IPS-11a (cell line): ENCODE data around the gene FUT2.
"Not testable (repeated sequence)": the region's sequence is repeated elsewhere in the genome, so short reads cannot be mapped to it uniquely, and the experiment has no call there.

Experiments used
- H3K4me3 ChIP-seq: one replicate; pipeline ENCODE4 v1.5.1; 2013; ENCODE audit warnings: low read depth, low read length, control low read depth

The FUT2 gene

DNA sequence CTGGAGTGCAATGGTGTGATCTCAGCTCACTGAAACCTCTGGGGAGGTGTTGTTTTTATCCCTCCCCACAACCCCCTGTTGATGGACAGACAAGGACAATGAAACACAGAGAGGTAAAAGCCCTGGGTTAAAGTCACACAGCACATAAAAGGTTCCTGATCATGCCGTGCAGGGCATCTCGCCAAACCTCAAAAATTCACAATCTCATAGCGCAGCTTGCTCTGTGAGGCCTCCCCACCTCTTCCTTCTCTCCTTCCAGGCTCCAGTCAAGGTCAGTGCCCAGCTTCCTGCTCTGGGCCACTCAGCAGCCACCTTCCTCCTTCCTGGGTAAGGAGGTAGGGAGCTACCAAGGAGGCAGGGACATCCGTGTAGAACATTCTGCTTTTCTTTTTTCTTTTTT lies 2.3 kb downstream of the FUT2 start:
- H3K4me3 ChIP-seq, result no peak overlapping the region

DNA sequence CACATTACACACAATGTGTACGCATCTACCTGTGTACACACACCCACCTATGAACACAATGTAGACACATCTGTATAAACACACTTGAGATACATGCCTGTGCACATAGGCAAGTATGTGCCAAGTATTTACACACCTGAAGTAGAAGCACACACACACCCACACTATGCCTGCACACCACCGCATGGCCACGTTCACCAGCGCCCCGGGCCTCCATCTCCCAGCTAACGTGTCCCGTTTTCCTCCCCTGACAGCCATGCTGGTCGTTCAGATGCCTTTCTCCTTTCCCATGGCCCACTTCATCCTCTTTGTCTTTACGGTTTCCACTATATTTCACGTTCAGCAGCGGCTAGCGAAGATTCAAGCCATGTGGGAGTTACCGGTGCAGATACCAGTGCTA lies 6.9 kb downstream of the FUT2 start:
- H3K4me3 ChIP-seq, result no peak overlapping the region

DNA sequence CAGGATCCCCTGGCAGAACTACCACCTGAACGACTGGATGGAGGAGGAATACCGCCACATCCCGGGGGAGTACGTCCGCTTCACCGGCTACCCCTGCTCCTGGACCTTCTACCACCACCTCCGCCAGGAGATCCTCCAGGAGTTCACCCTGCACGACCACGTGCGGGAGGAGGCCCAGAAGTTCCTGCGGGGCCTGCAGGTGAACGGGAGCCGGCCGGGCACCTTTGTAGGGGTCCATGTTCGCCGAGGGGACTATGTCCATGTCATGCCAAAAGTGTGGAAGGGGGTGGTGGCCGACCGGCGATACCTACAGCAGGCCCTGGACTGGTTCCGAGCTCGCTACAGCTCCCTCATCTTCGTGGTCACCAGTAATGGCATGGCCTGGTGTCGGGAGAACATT lies 7.5 kb downstream of the FUT2 start:
- no peak overlapping the region for H3K4me3 ChIP-seq

DNA sequence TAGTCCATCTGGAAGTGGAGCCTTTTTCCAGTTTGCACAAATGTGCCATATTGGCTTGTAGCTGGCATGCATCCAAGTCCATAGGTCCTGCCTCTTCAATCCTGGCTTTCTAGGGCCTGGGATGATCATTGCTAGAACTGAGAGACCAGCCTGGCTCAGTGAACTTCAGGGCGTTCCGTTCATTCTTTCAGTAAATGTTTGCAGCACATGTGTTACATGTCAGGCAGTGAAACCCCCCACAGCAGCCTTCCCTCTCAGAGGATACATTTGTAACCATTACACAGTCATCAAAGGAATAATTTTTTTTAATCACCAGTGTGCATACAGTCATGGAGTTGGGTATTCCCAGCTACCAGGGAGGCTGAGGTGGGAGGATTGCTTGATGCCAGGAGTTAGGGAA lies 9.7 kb downstream of the FUT2 start:
- no peak overlapping the region for H3K4me3 ChIP-seq

- H3K4me3 ChIP-seq, result no peak overlapping the region
These were observed 12.7 kb downstream of the FUT2 start for GRCh38 chr19:48708471-48708870.

DNA sequence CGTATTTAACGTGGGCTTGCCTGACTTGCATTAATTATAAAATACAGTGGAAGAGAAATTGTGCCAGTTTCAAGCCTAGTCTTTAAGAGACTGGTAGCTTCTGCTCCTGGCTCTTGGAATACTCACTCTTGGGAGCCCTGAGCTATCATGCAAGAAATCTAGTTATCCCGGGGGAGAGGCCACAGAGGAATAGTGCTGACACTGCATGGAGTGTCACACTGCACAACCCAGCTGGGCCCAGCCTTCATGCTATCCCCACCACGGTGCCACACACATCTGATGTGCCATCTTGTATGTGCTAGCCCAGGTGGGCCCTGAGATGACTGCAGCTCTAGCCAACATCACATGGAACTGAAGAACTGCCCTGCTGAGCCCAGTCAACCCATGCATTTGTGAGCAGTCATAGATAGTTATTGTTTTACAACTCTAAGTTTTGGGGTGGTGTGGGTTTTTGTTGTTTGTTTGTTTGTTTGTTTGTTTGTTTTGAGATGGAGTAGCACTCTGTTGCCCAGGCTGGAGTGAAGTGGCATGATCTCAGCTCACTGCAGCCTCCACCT lies 15.4 kb downstream of the FUT2 start:
- no peak overlapping the region for H3K4me3 ChIP-seq

DNA sequence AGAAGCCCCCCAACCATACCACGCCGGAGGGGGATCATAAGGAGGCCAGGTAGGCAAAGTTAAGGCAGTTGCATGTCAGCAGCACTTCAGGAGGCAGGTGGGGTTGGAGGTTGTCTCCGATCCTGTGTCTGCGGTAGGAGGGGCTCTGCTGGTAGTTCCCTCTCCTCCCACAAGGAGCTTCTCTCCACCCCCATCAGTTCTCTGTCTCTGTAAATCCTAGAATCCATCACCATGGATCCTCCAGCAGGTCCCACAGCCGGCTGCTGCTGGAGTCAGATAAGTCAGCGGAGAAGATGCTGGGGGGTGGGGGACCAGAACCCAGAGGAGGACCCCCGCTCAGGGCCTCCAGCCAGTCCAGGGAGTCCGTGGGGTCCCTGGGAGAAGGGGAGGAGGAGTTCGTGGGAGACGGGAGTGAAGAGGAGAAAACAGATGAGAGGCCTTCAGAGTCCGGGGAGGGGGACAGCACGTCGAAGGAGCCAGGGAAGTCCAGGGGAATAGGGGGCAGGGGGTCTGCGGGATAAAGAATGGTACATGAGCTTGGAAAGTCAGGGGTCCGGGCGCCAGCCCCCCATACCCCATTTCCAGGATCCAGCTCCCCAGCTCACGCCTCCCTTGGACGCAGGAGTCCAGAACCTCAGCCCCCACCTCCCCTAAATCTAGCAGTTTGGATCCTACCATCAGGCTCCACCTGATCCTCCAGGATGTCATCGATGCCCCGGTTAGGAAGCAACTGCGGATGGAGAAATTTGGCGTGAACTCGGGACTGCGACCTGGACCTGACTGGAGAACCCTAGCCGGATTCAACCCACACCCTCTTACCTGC lies 17.5 kb downstream of the FUT2 start:
- H3K4me3 ChIP-seq, result peak overlapping the region; percentile 88

GRCh38 chr19:48713864-48714755 lies 18.3 kb downstream of the FUT2 start:
- H3K4me3 ChIP-seq, result peak overlapping the region; percentile 88

DNA sequence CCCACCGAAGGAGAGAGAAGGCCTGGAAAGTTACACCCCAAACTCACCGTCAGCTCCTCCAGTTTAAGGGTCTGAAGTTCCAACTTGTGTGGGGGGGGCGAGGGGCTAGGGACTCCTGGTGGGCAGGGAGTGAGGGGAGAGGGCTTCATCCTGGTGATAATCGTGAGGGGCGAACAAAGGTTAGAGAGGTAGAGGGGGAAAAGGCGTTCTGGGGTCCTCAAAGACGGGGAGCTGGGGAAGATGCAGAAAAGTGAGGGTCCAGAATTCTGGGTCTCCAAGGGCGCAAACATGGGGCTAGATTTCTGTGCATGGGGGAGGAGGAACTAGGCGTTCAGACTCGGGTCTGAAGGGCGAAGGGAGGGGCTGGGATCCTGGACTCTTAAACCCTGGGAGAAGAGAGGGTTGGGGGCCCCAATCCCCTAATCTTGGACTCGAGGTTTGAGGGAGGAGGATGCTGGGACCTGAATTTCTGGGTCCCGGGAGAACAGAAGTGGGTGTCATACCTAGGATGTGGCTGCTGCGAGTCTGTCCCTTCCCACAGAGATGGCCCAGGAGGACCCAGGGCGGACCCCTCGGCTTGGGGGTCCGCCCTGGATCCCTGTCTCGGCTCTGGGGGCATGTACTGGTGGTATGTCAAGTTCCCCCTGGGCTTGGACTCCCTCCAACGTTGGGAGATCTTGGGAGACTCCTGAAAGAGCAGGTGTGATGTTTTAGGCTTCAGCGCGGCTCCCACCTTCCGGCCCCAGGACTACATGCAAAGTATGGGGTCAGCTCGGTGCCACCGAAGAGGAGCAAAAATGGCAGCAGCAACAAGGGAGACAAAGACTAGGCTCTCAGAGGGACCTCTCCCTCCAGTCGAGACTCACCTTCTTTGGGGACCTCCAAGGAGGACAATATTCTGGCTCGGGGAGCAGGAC lies 19.2 kb downstream of the FUT2 start:
- H3K4me3 ChIP-seq, result peak overlapping the region; percentile 24

DNA sequence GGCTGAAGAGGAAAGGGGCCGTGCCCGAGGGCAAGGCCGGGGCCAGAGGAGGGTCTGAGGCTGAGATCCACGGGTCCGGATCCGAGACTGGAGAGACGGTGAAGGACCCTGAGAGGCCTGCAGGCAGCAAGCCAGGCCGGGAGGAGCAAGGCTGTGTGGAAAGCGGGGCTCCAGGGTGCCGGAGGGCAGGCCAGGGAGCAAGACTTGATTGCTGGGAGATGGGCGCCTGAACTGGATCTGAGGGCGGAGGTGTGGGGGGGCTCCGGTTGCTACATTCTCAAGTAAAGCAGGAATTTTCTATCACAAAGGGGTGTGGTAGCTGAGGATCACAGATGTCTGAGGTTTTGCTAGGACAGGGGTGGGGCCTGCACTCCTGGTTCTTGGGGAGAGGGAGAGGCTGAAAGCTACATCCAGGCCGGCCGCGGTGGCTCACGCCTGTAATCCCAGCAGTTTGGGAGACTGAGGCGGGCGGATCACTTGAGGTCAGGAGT lies 20.0 kb downstream of the FUT2 start:
- no peak overlapping the region for H3K4me3 ChIP-seq

GRCh38 chr19:48716562-48717291 lies 21.0 kb downstream of the FUT2 start:
- no peak overlapping the region for H3K4me3 ChIP-seq

DNA sequence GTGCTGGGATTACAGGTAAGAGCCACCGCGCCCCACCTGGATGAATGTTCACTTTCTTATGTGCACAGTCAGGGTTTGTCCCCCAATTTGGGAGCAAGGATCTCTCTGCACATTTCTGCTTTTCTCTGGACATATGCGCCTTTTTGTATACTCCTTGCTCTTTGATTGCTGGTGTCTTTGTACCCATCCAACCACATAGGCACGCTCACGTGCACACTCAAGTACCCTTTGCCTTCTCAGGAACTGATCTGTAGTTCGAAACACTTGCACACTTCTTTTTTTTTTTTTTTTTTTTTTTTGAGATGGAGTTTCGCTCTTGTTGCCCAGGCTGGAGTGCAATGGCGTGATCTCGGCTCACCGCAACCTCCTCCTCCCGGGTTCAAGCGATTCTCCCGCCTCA lies 22.3 kb downstream of the FUT2 start:
- H3K4me3 ChIP-seq, result not testable (repeated sequence)

DNA sequence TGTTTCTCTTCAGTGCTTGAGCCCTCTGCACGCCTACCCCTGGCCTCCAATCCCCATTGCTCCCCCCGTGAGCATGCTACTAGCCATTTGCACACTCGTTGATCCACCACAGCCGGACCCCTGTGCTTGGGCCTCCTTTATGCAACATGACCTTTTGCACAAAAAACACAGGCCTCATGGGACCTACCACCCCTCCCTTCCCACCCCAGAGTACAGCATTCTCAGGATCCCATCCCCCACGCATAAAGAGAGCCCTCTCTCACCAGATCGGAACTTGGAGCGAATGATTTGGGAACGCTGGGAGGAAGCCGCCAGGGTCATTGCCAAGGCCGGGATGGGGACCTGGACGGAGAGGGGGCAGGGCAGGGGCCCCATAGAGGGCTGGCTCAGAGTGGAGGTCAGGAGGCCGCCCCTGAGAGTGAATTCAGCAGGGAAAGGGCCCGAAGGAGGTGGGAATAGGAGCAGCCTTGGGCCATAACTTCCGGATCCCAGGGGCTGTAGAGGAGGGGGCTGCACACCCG lies 23.0 kb downstream of the FUT2 start:
- no peak overlapping the region for H3K4me3 ChIP-seq

DNA sequence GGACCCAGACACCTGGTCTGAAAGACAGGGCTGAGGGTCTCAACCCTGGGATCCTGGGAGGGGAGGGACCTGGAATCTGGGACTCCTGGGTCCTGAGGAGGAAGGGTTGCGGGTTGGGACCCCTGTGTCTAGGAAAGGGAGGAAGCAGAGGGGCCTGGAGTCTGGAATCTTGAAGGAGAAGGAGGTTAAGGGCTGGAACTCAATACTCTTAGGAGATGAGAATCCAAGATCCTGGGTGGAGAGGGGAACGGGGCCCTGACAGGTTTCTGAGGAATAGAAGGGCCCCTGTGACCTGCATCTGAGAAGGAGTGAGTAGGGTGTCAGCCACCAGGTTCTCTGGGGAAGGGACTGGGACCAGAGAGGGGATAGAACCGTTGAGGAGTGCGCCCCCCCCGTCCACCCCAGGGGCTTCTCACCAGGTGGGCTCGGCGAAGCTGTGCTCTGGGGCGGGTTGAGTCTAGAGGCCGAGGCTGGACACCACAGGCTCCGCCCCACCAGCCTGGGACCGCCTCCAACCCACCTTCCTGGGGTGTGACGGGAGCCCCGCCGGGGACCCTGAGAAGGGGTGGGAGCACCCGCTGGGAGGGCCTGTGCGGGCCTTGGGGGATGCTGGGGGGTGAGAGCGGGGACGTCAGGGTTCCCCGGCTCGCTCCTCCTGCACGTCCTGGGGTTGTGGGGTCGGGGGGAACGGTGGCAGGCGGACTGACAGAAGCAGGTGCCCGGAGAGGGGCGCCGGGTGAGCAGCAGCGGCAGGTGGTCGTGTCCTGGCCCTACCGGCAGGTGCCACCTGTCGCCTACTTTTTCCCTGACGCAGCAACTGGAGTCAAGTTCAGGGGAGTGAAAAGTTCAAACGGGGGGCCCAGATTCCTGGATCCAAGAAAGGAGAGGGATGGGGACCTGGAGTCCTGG lies 23.7 kb downstream of the FUT2 start, which contains the start of gene MAMSTR:
MAMSTR (minus strand) TSS at position 463 of the 909 bp plus-strand sequence. CDS start 694 bp downstream, outside the sequence.
- H3K4me3 ChIP-seq, result peak within 1 kb of the TSS; percentile 83

DNA sequence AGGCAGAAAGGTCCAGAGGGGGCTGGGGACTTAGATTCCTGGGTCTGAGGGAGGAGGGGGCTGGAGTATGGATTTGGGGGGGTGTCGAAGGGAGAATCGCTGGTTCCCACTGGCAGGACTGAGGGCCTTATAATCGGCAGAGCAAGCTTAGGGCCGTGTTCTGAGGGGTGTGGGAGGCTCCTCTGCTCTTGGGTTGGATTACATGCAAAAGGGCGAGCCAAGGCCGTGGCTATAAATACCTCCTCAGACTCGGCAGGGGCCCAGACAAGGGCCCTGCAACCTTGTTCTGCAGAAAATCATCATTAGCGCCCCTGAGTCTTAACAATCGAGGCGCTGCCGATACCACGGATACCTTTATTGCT lies 24.5 kb downstream of the FUT2 start:
- H3K4me3 ChIP-seq, result no peak overlapping the region

GRCh38 chr19:48720613-48721296 lies 25.0 kb downstream of the FUT2 start:
- H3K4me3 ChIP-seq, result peak overlapping the region; percentile 83

DNA sequence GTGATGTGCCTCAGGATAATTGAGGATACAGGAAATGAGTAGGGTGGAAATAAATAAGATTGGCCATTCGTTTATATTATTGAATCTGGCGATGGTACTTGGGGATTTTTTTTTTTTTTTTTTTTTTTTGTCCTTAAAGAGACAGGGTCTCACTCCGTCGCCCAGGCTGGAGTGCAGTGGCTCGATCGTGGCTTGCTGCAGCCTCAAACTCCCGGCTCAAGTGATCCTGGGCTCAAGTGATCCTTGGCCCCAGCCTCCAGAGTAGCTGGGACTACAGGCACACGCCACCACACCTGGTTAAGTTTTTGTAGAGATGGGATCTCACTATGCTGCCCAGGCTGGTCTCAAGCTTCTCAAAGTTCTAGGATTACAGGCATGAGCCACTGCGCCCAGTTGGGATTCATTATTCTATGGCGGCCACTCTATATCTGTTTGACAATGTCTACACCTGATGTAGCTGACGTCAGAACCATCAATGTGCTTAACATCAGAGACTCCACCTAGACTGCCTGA lies 26.5 kb downstream of the FUT2 start:
- no peak overlapping the region for H3K4me3 ChIP-seq
